GM23248 (cell line): ENCODE data around the gene MYO18B.

Experiments
- EZH2 ChIP-seq: fragments of 200-600 bp; sonication (generic); IDR thresholded peaks from 2 replicates; pipeline ENCODE4 v1.6.1; 2018; ENCODE audit warnings: antibody characterized with exemption, mild to moderate bottlenecking; ENCODE audit not compliant: insufficient read depth, poor library complexity, severe bottlenecking
- EZH2phosphoT487 ChIP-seq: fragments of 200-600 bp; sonication (generic); IDR thresholded peaks from 2 replicates; pipeline ENCODE4 v1.6.1; 2018; ENCODE audit warnings: antibody characterized with exemption, moderate library complexity, mild to moderate bottlenecking, low read depth; ENCODE audit not compliant: insufficient read depth

DNA sequence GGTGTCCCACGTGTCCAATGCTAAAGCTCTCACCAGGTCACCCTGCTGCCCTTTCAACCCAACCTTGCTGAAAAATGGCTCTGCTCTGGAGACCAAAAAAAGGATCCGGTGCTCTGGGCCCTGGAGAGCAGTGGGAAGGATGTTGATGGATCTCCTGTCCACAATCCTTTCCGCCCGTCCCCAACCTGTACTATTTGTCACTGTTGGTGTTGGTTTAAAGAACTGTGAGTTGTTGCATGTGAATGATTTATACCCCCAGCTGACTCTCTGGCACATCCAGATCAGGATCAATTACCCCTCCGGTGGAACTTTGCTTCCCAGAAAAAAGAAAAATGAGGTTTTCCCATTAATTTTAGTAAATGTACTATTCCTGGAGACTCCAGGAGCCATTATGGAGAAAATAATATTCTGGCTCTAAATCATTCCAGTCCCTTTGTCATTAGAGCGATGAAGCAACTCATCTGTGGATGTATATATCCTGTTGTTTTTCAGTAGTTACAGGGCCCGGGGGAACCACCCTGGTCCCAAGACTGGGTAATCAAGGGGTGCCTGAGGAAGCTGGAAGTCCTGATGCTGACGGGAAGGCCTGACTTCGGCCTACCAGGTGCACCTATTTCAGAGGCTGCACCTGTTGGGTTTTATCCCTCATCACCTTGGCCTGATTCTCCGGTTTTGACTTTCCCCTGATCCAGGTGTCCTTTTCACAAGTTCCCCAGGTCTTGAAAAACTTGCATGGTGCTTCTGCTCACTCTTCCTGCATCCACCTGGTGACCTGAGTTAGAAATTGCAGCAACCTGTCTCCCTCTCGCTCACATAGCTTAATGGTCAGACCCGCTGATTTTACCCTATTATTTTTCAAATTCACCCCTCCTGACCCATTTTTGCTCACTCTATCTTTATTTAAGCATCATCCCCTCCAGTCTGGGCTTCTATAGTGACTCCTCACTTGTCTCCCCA lies 218.1 kb downstream of the MYO18B start:
- TF ChIP-seq EZH2phosphoT487 (no peak), EZH2 (no peak)
